NCI-H1930 (cell line): Measurements from ENCODE around the gene PABPN1.
"Not testable (repeated sequence)": the region's sequence is repeated elsewhere in the genome, so short reads cannot be mapped to it uniquely, and the experiment has no call there.

Experiments
- DNase-seq, 2 experiments: peaks; one replicate each; lab custom pipeline; 2025; lab: John Stamatoyannopoulos, UW

PABPN1 gene

DNA sequence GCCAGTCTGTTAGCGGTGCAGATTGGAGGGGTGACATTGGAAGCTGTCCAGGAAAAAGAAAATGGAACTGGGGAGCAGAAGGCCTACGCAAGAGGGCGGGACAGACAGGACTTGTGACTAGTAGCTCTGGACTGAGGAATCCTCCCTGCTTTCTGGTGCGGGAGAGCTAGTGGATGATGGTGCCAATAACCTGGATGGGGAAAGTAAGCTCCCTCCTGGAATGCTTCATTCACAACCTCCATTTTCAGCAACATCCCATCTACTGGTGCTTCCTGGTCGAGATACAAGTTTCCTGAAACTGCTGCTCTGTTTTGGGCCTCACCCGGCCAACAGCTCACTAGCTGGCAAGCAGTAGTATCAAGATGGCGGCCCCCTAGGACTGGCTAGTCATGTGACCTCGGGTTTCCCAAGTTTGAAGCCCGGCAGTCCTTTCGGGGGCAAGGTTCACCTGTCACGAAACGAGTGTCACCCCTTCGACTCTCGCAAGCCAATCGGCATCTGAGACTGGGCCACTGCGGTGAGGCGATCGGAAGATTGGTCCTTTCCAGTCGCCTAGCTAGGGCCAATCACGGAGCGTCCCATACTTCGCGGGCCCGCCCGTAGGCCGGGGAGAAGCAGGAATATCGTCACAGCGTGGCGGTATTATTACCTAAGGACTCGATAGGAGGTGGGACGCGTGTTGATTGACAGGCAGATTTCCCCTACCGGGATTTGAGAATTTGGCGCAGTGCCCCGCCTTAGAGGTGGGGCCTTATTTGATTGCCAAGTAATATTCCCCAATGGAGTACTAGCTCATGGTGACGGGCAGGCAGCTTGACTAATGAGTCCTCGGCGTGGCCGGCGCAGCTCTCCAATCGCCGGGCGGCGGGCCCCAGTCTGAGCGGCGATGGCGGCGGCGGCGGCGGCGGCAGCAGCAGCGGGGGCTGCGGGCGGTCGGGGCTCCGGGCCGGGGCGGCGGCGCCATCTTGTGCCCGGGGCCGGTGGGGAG lies at the start of gene PABPN1:
PABPN1 (plus strand) TSS at position 874 of the 988 bp plus-strand sequence; CDS start at position 887, 13 bp downstream.
- DNase-seq: peak; percentile 99

GRCh38 chr14:23275412-23275811 lies 45.8 kb upstream of the PABPN1 start:
- no peak for DNase-seq

GRCh38 chr14:23277189-23277588 lies 44.1 kb upstream of the PABPN1 start:
- DNase-seq: no peak

DNA sequence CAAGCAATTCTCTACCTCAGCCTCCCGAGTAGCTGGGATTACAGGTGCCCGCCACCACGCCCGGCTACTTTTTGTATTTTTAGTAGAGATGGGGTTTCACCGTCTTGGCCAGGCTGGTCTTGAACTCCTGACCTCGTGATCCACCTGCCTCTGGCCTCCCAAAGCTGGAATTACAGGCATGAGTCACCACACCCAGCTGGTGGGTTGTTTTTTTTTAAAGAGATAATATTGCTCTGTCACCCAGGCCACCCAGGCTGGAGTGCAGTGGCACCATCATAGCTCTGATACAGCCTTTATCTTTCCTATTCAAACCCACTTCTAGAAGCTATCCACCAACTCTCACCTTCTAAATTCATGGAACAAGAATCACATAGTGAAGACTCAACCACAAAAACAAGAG lies 43.3 kb upstream of the PABPN1 start:
- not testable (repeated sequence) for DNase-seq

DNA sequence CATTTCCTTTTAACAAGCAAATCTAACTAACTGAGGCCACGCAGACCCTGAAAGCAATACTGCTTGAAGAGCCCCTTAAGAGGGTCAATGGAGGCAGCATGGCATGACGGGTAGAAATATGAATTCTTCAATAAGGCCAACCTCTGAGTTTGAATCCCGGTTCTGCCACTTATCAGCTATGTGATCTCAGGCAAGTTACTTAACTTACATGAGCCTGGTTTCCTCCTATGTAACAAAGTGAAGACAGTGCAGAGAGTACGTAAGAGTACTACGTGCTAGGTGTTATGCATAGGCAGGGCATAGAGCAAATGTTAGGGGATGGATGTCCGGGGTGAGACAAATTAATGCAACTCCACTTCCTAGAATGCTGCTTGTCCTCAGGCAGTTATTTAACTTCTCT lies 40.0 kb upstream of the PABPN1 start:
- no peak for DNase-seq

DNA sequence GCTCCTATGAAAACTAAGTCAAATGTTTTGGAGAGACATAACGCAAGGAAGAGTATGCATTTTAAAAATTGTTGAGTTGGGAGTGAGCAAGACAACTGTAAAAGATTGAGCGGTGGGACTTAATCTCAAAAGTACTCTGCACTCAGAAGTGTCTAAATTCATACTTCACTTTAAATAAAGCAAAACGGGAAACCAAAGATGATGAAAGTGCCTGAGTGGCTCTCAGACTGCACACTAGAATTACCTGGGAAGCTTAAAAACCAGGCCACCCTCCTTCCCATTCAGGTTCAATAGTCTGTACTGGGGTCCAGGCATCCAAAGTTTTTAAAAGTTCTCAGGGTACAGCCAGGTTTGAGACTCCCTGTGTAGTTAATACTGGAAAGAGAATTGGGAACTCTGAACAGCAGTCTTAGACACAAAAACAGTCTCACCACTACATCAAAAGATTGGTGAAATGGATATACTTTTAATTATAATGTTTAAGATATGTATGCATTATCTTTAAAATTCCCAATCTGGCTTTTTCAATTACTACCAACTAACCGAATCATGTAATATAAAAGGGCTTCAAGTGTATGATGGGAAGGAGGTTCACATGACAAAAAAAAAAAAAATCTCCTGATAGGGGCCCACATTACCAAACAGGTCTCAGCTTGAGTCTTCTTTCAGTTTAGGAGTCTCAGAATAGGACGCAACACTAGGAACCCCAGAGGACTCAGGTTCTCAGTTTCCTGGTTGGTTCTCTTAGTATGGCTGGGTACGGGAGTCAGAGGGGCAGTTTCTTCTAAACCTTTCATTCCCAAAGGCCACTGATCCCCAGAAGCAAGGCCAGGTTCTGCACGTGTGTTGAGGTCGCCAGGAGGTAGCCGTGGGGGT lies 36.4 kb upstream of the PABPN1 start:
- DNase-seq: peak in 1 of 2 experiments; percentile 17

DNA sequence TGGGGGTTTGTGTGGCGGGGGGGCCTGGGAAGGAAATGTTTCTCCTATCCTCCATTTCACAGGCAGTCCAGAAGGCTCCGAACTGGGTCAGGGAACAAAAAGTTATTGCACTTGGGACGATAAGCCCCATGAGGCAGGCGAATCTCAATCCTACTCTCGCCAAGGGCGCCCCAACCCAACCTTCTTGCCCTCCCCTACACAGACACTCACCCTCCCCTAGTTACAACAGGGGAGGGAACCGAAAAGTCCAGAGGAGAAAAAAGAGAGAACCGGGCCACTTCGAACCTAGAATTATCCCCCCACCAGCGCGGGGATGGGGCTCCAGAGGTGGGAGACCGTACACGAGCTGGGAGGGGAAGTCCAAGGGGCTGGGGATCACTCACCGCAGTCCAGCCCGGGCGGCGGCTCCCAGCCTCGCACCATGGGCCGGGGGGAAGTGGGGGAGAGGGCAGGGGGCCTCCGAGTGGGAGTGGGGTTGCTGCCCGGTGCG lies 35.7 kb upstream of the PABPN1 start:
- DNase-seq: no peak

- DNase-seq: peak; percentile 96 to 97
These were observed 35.0 kb upstream of the PABPN1 start, which contains the start of gene HOMEZ for GRCh38 chr14:23286020-23286901. Gene HOMEZ, minus strand, starts transcription at chr14:23286132. Its CDS starts 180 bp downstream, at chr14:23285952.

- DNase-seq: no peak
These were observed 34.3 kb upstream of the PABPN1 start for GRCh38 chr14:23286902-23287479.

GRCh38 chr14:23294734-23295561 lies 26.3 kb upstream of the PABPN1 start:
- DNase-seq: peak; percentile 13 to 32

DNA sequence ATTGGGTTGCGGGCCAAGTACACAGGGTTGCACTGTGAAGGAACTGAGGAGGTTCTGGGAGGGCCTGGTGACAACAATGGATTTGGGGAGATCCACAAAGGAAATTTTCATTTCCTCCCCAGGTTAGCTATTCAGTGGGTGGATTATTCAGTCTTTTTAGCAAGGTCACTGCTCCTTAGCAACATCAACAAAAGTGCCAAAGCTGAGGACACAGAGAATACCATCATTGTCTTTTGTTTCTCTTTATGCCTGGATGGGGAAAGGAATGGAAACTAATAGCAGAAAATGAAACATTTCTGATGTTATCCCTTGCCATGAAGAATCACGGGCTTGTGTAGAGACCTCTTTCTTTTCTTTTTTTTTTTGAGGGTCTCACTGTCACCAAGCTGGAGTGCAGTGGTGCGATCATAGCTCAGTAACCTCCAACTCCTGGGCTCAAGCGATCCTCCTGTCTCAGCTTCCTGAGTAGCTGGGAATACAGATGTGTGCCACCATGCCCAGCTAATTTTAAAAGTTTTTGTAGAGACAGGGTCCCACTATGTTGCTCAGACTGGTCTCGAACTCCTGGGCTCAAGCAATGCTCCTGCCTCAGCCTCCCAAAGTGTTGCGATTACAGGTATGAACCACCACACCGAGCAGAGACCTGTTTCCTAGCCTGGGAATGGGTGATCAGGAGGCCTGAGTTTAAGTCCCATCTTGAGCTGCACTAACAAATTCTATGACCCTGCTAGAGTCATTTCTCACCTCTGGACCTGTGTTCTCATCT lies 25.1 kb upstream of the PABPN1 start:
- no peak for DNase-seq

DNA sequence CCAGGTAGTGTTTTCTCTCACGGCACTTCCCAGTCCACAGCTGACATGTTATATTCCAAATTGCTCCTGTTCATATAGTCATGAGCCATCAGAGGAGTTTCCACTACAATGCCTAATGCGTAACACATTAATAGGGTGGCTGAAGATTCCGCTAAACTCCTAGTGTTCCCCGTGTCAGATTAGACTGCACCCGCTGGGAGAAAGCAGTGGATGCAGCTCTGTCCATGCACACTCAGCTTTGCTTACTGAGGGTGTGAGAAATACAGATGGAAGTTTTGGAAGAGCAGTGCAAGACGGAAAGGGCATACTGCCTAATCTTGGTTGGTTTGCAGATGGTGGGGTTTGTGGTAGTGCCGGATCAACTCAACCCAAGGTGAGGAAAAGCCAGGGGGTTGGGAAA lies 24.2 kb upstream of the PABPN1 start:
- DNase-seq: no peak

DNA sequence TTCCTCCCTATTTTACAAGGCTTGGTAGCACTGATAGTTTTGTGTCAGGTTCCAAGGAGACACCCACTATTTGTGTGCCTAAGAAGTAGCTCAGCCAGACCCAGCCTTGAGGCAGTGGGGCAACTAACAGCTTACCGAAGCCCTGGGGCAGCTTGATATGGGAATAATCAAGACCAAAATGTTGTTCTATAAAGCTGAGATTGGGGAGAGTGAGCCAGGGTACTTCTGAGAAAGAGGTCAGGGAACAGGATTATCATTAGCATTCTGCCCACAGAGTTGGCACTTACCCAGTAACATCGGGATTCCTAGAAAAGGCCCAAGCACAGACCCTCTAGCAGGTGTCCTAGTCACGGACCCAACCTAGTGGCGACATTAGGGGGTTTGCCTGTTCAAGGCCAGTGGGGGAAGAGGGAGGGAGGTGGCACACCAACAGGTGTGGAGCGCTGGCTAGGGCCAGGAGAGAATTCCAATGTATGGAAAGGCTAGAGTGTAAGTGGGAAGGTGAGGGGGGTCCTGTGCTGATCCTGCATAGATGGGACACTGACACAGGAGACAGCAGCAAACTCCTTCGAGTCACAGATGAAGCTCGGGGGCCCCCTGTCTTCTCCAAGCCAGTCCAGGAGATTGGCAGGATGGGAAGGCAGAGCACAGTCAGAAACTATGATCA lies 23.5 kb upstream of the PABPN1 start:
- no peak for DNase-seq

GRCh38 chr14:23299211-23299957 lies 21.9 kb upstream of the PABPN1 start:
- no peak for DNase-seq

- DNase-seq: no peak
These were observed 21.1 kb upstream of the PABPN1 start for GRCh38 chr14:23299986-23300686.

DNA sequence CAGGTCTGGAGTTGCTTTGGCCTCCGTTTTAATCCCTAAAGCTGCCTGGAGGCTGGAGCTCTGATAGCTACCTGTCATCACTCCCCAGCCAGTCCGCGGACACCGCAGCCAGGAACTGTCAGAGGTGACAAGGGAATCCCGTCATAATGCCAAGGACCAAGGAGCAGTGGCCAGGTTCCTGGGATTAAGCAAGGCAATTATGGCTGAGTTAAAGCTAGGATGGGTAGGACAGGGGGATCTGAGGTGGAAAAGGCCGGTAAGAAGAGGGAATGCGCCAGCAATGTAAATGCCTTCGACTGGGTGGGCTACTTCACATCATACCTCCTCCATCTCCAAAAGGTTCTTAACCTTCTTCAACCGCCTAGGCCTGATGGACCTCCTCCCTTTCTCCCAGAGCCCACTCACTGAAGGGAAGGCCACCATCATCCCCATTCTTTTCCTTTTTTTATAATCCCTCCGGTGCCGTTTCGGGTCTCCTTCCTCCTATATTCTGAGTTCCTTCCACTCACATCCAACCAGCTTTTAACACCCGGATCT lies 20.5 kb upstream of the PABPN1 start:
- DNase-seq: no peak
